ENCODE measurements around the gene ITIH3. TPM values are rescaled to one million over a fixed set of nuclear protein-coding genes. Genes with fewer than 3 reads are reported as not detected.

The ITIH3 gene
- total and polyA plus RNA-seq, 10 of the 15 experiments (the other 5 are each of a cell fraction or from before 2014, with no cell fraction given): 0.07 to 0.17 (median 0.15) TPM; not detected in 7

GRCh38 chr3:52846432-52846965, 51.9 kb downstream of the ITIH3 start:
- peak overlapping the region; percentile 32; the same call in 1 of the 2 replicates for H3K27ac ChIP-seq (ENCODE audit: control insufficient read depth, insufficient read depth)
- SMC1A ChIA-PET (ENCODE audit: uncharacterized antibody, unreplicated experiment): interaction anchor here (0.7 to 2.6 kb wide), 7 partner anchors 10 to 90 kb away, joined by 3 to 12 read pairs (median 4); no protein-coding TSS in a partner anchor
- H4K20me1 ChIP-seq (ENCODE audit: control insufficient read depth, insufficient read depth): no peaks in the 10 kb centered on the region
- in situ Hi-C loops (cut with MboI) (loop anchor here (10.0 kb wide), 1 partner anchor 228 kb away; no protein-coding TSS in a partner anchor), intact Hi-C loops (cut with micrococcal nuclease; ENCODE audit: unreplicated experiment) (no loop called here)
- BruUV-seq (replicated peaks): no TSS peak
- no peaks in the 10 kb centered on the region for H3K79me2 ChIP-seq (ENCODE audit: control insufficient read depth, insufficient read depth, low read length)
- CTCF ChIA-PET: interaction anchor here (0.6 to 3.7 kb wide), 11 partner anchors 9 to 227 kb away, joined by 3 to 27 read pairs (median 5); no protein-coding TSS in a partner anchor
- peak overlapping the region; percentile 7; the same call in 1 of the 2 replicates for H2AFZ ChIP-seq (ENCODE audit: control insufficient read depth, low read depth, low read length)
- WGBS (ENCODE audit: insufficient coverage, insufficient replicate concordance, low lambda C conversion rate, missing lambda C conversion rate): 64% methylated on average over 15 of the region's 15 CpGs
- peaks cover 8% of the 10 kb centered on the region for H3K4me1 ChIP-seq (ENCODE audit: control insufficient read depth, insufficient read depth, low read length)
- peak overlapping the region; percentile 41; the same call in 1 of the 2 replicates for H3K4me2 ChIP-seq (ENCODE audit: control insufficient read depth, insufficient read depth)
- FAIRE-seq (no peak), DNase-seq (ENCODE audit: low read depth, low spot score) (no peak), ATAC-seq (no peak)
- H3K27me3 ChIP-seq (replicated peaks in 1 of 2; ENCODE audit: control insufficient read depth in 2 of 2, insufficient read depth in 2 of 2, low read length in 1 of 2): no peaks in the 10 kb centered on the region
- H3K4me3 ChIP-seq: no peak overlapping the region
- RAD21 ChIA-PET (ENCODE audit: unreplicated experiment): interaction anchor here (1.1 to 1.4 kb wide), 2 partner anchors 51 to 88 kb away, joined by 3 to 4 read pairs; partner anchors contain the start of gene STIMATE
- no peaks in the 10 kb centered on the region for H3K9me3 ChIP-seq (replicated peaks; ENCODE audit: control insufficient read depth, insufficient read depth, low read length)
- TF ChIP-seq IKZF1 (conservative IDR thresholded peaks at IDR 0.05) (no peak), KDM1A (IDR thresholded peaks at IDR 0.05; ENCODE audit: borderline replicate concordance) (no peak), CREB1 (IDR thresholded peaks at IDR 0.05; ENCODE audit: low read depth) (no peak), SMAD1 (IDR thresholded peaks at IDR 0.05; ENCODE audit: low read depth, partially characterized antibody) (no peak), SUPT20H (IDR thresholded peaks at IDR 0.05; ENCODE audit: borderline replicate concordance, control insufficient read depth, low read depth, low read length) (no peak), NR2C2 (IDR thresholded peaks at IDR 0.05; ENCODE audit: borderline replicate concordance, control insufficient read depth, insufficient read length, low read depth) (no peak), NFYB (IDR thresholded peaks at IDR 0.05; ENCODE audit: insufficient read depth, low read depth, low read length) (no peak), IRF4 (IDR thresholded peaks at IDR 0.05; ENCODE audit: low read depth, low read length) (no peak), MEF2B (IDR thresholded peaks at IDR 0.05; ENCODE audit: partially characterized antibody, poor library complexity, severe bottlenecking) (peak; percentile 52), HSF1 (IDR thresholded peaks at IDR 0.05; ENCODE audit: low read depth, low read length) (no peak), ETV6 (conservative IDR thresholded peaks at IDR 0.05 in 1 of 2, IDR thresholded peaks at IDR 0.05 in 1 of 2; ENCODE audit: borderline replicate concordance in 1 of 2, low read depth in 1 of 2) (peak in 1 of 2 experiments; percentile 18; a peak in 1 of 4 replicates), PBX3 (IDR thresholded peaks at IDR 0.05; ENCODE audit: insufficient replicate concordance, low read depth, low read length) (no peak), STAT1 (conservative IDR thresholded peaks at IDR 0.05) (no peak), BHLHE40 (IDR thresholded peaks at IDR 0.05; ENCODE audit: borderline replicate concordance in 1 of 2, low read depth in 2 of 2, low read length in 1 of 2) (0 out of 4 replicates have a peak, but pooled peaks of 1 of the 2 experiments have one; percentile 29), HDAC2 (IDR thresholded peaks at IDR 0.05) (no peak), KLF5 (IDR thresholded peaks at IDR 0.05; ENCODE audit: partially characterized antibody) (no peak), YBX1 (IDR thresholded peaks at IDR 0.05) (no peak), RELB (IDR thresholded peaks at IDR 0.05; ENCODE audit: low read depth) (no peak), SPI1 (IDR thresholded peaks at IDR 0.05; ENCODE audit: borderline replicate concordance, insufficient read depth, low read depth, low read length) (no peak), SUZ12 (IDR thresholded peaks at IDR 0.05; ENCODE audit: unreplicated experiment) (no peak)
- POLR2A ChIA-PET: no interaction called here
- H3K9ac ChIP-seq (ENCODE audit: control insufficient read depth, insufficient read depth, low read length): no peak overlapping the region
- H3K36me3 ChIP-seq (ENCODE audit: control insufficient read depth in 2 of 2, insufficient read depth in 2 of 2, low read length in 1 of 2): peaks cover 12 to 16% of the 10 kb centered on the region in 2 experiments
